ENCODE data around the gene RMRP.

Gene RMRP

DNA sequence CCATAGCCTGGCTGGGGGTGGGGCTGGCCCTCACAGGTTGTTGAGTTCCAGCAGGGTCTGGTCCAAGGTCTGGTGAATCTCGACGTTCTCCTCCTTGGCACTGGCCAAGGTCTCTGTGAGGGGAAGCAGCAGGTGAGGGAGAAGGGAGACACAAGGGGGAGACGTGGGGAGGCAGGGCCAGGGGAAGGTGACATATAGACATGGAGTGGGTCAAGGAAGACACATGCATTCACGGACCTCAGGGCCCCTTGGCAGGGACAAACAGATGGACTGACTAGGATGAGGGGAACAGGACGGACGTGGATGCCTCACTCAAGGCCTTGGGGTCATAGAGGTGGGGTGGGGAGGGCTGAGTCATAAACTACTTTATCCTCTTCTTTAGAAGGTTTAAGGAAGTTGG lies 24.2 kb upstream of the RMRP start:
- Histone ChIP-seq H3K27me3 (replicated peaks; ENCODE audit: insufficient read depth, low read length) (no peaks in the 10 kb centered on the region), H2AFZ (ENCODE audit: low read length) (no peak overlapping the region), H3K9ac (ENCODE audit: low read length) (no peak overlapping the region), H3K9me3 (replicated peaks; ENCODE audit: insufficient read depth, low read length) (no peaks in the 10 kb centered on the region), H3K4me2 (ENCODE audit: low read depth, low read length) (no peak overlapping the region), H3K4me1 (ENCODE audit: low read length) (no peaks in the 10 kb centered on the region), H3K4me3 (ENCODE audit: low read length) (no peak overlapping the region), H3K27ac (ENCODE audit: low read length) (no peak overlapping the region), H3F3A (ENCODE audit: insufficient read depth, low read length) (no peaks in the 10 kb centered on the region), H3K79me2 (ENCODE audit: low read length) (no peaks in the 10 kb centered on the region), H3K36me3 (replicated peaks; ENCODE audit: insufficient read depth, low read length) (no peaks in the 10 kb centered on the region), H3K9me2 (replicated peaks; ENCODE audit: insufficient read depth, low read length) (no peaks in the 10 kb centered on the region), H4K20me1 (ENCODE audit: insufficient read depth, low read length) (no peaks in the 10 kb centered on the region)
- no peak for DNase-seq
- no peak for TF ChIP-seq EZH2phosphoT487 (IDR thresholded peaks at IDR 0.05; ENCODE audit: low read length)
- TF ChIP-seq EZH2 (optimal IDR thresholded peaks at IDR 0.05; ENCODE audit: low read depth, low read length), result no peak
- TF ChIP-seq, protein P1, sequence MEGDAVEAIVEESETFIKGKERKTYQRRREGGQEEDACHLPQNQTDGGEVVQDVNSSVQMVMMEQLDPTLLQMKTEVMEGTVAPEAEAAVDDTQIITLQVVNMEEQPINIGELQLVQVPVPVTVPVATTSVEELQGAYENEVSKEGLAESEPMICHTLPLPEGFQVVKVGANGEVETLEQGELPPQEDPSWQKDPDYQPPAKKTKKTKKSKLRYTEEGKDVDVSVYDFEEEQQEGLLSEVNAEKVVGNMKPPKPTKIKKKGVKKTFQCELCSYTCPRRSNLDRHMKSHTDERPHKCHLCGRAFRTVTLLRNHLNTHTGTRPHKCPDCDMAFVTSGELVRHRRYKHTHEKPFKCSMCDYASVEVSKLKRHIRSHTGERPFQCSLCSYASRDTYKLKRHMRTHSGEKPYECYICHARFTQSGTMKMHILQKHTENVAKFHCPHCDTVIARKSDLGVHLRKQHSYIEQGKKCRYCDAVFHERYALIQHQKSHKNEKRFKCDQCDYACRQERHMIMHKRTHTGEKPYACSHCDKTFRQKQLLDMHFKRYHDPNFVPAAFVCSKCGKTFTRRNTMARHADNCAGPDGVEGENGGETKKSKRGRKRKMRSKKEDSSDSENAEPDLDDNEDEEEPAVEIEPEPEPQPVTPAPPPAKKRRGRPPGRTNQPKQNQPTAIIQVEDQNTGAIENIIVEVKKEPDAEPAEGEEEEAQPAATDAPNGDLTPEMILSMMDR (IDR thresholded peaks at IDR 0.05; ENCODE audit: low read length), result no peak

DNA sequence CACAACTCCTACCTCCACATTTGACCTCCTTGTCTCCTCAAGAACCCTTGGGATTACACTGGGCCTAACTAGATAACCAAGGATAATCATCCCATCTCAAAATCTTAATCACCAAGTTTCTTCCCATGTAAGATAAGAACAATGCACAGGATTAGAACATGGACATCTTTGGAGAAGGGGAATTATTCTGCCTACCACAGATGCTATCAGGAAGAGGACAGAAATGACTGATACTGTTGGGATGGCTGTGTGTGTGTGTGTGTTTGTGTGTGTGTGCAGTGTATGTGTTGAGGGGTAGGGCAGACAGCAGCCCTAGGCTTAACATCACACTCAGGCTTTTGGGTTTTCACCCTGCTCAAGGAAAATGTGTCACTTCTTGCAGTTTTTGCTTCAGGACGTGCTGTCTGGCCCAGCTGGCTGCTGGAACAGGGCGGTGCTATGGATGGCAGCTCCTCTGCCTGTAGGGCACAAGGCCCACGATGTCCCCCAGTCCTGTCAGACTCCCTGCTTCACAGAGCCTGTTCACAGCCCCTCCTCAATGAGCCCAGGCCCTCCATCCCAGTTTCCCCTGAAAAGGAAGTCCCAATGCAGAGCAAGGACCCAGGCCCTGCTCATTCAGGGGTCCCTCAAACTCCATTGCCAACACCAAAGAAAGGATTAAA lies 23.7 kb upstream of the RMRP start:
- no peak overlapping the region for H3K4me2 ChIP-seq (ENCODE audit: low read depth, low read length)
- no peaks in the 10 kb centered on the region for H3K9me3 ChIP-seq (replicated peaks; ENCODE audit: insufficient read depth, low read length)
- no peaks in the 10 kb centered on the region for H3K4me1 ChIP-seq (ENCODE audit: low read length)
- no peaks in the 10 kb centered on the region for H3K36me3 ChIP-seq (replicated peaks; ENCODE audit: insufficient read depth, low read length)
- no peak for TF ChIP-seq EZH2 (optimal IDR thresholded peaks at IDR 0.05; ENCODE audit: low read depth, low read length)
- no peak overlapping the region for H3K4me3 ChIP-seq (ENCODE audit: low read length)
- H3K27ac ChIP-seq (ENCODE audit: low read length), result no peak overlapping the region
- no peaks in the 10 kb centered on the region for H3K9me2 ChIP-seq (replicated peaks; ENCODE audit: insufficient read depth, low read length)
- no peak for DNase-seq
- no peaks in the 10 kb centered on the region for H3F3A ChIP-seq (ENCODE audit: insufficient read depth, low read length)
- 0 out of 2 replicates have a peak, but pooled peaks cover under 1% of the 10 kb centered on the region for H3K27me3 ChIP-seq (replicated peaks; ENCODE audit: insufficient read depth, low read length)
- H3K9ac ChIP-seq (ENCODE audit: low read length), result no peak overlapping the region
- no peak overlapping the region for H2AFZ ChIP-seq (ENCODE audit: low read length)
- H3K79me2 ChIP-seq (ENCODE audit: low read length), result no peaks in the 10 kb centered on the region
- H4K20me1 ChIP-seq (ENCODE audit: insufficient read depth, low read length), result no peaks in the 10 kb centered on the region

DNA sequence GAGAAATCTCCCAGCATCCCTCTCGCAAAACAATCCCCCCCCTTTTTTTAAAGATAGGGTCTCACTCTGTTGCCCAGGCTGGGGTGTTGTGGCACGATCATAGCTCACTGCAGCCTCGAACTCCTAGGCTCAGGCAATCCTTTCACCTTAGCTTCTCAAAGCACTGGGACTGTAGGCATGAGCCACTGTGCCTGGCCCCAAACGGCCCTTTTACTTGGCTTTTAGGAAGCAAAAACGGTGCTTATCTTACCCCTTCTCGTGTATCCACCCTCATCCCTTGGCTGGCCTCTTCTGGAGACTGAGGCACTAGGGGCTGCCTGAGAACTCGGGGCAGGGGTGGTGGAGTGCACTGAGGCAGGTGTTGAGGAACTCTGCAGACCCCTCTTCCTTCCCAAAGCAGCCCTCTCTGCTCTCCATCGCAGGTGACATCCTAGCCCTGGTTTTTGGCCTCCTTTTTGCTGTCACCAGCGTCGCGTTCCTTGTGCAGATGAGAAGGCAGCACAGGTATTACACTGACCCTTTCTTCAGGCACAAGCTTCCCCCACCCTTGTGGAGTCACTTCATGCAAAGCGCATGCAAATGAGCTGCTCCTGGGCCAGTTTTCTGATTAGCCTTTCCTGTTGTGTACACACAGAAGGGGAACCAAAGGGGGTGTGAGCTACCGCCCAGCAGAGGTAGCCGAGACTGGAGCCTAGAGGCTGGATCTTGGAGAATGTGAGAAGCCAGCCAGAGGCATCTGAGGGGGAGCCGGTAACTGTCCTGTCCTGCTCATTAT lies 22.7 kb upstream of the RMRP start:
- Histone ChIP-seq H3F3A (ENCODE audit: insufficient read depth, low read length) (no peaks in the 10 kb centered on the region), H3K4me2 (ENCODE audit: low read depth, low read length) (no peak overlapping the region), H3K27me3 (replicated peaks; ENCODE audit: insufficient read depth, low read length) (0 out of 2 replicates have a peak, but pooled peaks cover 5% of the 10 kb centered on the region), H3K9ac (ENCODE audit: low read length) (no peak overlapping the region), H3K9me3 (replicated peaks; ENCODE audit: insufficient read depth, low read length) (no peaks in the 10 kb centered on the region), H3K4me3 (ENCODE audit: low read length) (no peak overlapping the region), H4K20me1 (ENCODE audit: insufficient read depth, low read length) (no peaks in the 10 kb centered on the region), H3K4me1 (ENCODE audit: low read length) (no peaks in the 10 kb centered on the region), H3K27ac (ENCODE audit: low read length) (no peak overlapping the region), H3K9me2 (replicated peaks; ENCODE audit: insufficient read depth, low read length) (no peaks in the 10 kb centered on the region), H2AFZ (ENCODE audit: low read length) (no peak overlapping the region), H3K36me3 (replicated peaks; ENCODE audit: insufficient read depth, low read length) (no peaks in the 10 kb centered on the region), H3K79me2 (ENCODE audit: low read length) (no peaks in the 10 kb centered on the region)
- no peak for DNase-seq
- TF ChIP-seq EZH2 (optimal IDR thresholded peaks at IDR 0.05; ENCODE audit: low read depth, low read length) (no peak), EZH2phosphoT487 (IDR thresholded peaks at IDR 0.05; ENCODE audit: low read length) (no peak)
- TF ChIP-seq, protein P1 (IDR thresholded peaks at IDR 0.05; ENCODE audit: low read length), result no peak
